ENCODE results near the gene IGF2.
"Not testable (repeated sequence)": the region's sequence is repeated elsewhere in the genome, so short reads cannot be mapped to it uniquely, and the experiment has no call there.

Gene IGF2

DNA sequence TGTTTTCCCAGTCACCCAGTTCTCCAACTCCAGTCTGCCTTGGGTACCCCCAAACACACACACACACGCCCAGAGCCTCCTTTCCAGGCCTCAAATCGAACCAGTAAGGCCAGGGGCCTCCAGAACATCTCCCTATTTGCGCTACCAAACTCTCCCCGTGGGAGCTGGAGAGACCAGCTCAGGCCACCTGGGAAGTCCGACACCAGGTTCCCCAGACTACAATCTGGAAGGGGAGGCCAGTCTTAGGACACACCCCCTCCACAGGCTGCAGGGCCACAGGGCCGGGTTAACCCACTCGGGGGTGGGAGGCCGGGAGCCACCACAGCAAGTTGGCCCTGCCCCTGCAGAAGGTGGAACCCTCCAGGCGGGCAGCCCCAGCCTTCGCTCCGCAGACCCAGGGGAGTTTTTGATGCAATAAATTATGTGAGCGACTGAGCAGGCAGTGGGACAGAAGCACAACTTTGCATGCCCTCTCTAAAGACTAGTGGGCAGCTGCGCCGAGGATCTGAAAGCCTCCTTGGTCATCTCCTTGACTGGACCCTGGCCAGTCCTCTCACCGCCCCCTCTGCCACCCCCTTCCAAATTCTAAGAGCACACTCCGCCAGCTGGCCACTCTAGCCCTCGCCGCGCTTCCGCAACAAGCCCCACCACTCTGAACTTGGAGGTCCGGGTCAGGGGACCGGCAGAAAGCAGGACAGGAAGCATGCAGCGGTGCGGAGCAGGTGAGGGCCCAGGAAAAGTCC, 2.8 kb downstream of the IGF2 start:
- no peak for DNase-seq (ENCODE audit: low read depth)

DNA sequence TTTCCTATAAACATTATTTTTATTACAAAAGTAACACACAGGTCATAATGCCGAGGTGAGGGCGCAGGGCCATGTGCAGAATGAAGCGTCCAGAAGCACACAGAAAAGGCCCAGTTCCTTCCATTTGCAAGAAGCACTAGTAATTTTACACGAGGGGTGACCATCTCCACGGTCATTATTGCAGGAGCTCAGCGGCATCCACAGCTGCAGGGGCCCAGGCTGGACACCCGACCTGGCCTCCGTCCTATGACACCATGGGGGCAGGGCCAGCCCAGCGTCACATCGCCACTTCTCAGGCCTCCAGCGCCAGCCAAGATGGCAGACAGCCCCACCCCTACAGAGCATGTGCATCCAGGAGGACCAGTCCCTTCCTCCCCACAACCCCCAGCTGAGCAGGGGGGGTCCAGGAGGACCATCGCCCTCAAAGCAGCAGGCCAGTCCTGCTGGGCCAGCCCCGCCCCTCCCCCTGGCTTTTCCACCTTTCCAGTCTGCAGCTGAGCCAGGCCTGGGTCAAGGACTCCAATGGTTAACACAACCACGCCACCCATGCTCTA, 3.5 kb downstream of the IGF2 start:
- DNase-seq (ENCODE audit: low read depth): no peak

GRCh38 chr11:2135018-2135569, 4.1 kb downstream of the IGF2 start:
- no peak for DNase-seq (ENCODE audit: low read depth)

DNA sequence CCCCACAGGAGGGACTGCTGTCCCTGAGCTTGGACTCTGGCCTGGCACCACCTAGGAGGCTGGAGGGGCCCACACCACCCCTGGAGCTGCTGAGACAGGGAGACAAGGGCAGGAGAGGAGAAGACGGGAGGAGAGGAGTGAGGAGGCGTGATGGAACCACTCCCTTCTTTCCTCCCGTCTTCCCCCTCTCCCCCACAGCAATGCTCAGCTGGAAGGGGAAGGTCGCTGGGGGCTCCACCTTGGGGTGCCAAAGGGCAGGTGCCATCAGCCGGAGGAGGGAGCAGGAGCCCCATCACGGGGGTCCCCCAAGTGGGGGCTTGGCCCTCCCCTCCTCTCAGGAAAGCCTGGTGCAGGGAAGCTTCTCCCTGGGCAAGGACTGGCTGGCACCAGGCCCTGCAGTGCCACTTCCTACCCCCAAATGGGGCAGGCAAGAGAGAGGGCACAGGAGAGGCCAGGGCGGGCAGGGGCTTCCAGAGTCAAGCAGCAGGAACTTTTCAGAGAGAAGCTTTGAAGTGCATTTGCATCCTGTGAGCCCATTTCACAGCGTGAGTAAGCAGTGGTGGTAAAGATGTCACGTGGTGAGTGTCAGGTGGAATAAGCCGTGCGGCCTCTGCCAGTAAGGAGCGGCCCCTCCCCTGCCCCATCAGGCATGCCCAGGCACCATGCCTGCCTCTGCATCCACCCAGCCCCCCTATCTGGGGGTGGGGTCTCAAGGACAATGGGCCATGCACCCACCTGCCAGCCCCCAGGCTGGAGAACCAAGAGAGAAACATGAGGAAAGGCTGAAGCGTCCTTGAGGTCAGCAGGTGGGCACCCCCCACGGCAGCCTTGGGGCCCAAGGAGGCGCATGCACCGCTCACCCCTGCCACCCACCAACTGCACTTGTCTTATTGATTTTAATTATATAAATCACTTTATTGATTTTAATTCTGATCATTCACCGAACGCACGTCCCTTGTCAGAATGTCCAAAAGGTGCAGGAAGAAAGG, 4.9 kb downstream of the IGF2 start:
- no peak for DNase-seq (ENCODE audit: low read depth)

DNA sequence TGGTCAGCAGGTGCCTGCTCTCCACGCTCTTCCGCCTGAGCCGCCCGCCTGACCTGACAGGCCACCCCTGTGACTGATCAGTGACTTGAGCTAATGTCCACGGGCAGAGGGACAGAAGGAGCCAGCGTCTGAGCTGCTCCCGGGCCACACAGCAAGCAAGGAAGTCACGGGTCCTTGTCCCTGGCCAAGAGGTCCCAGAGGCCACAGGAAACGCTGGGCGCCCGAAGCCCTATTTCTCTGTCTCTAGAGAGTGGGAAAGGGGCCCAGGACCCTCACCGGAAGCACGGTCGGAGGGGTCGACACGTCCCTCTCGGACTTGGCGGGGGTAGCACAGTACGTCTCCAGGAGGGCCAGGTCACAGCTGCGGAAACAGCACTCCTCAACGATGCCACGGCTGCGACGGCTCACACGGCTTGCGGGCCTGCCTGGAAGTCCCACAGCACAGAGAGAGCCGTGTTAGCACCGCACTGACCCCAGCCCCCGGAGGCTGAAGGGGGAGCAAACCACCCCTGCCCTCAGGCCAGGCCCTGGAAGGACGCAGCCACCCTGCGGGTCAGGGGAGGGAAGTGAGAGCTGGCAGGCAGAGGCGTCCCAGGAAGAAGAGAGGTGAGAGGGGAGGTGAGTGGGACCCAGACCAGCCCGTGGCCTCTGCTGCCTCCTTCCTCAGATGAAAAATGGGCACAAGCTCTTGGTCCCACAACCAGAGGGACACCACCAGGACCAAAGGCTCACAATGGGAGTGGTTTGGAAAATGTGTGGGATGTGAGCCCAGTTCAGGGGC, 5.8 kb downstream of the IGF2 start:
- no peak for DNase-seq (ENCODE audit: low read depth)

DNA sequence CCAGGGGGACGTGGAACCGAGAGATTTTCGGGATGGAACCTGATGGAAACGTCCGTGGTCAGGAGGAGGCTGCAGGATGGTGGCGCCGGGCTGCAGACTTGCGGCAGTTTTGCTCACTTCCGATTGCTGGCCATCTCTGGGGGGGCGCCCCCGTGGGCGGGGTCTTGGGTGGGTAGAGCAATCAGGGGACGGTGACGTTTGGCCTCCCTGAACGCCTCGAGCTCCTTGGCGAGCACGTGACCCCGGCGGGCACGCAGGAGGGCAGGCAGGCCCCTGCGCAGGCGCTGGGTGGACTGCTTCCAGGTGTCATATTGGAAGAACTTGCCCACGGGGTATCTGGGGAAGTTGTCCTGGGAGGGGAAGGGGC, 6.3 kb downstream of the IGF2 start:
- no peak for DNase-seq (ENCODE audit: low read depth)

- DNase-seq (ENCODE audit: low read depth): no peak
These were observed 6.9 kb downstream of the IGF2 start for GRCh38 chr11:2132246-2132645.

DNA sequence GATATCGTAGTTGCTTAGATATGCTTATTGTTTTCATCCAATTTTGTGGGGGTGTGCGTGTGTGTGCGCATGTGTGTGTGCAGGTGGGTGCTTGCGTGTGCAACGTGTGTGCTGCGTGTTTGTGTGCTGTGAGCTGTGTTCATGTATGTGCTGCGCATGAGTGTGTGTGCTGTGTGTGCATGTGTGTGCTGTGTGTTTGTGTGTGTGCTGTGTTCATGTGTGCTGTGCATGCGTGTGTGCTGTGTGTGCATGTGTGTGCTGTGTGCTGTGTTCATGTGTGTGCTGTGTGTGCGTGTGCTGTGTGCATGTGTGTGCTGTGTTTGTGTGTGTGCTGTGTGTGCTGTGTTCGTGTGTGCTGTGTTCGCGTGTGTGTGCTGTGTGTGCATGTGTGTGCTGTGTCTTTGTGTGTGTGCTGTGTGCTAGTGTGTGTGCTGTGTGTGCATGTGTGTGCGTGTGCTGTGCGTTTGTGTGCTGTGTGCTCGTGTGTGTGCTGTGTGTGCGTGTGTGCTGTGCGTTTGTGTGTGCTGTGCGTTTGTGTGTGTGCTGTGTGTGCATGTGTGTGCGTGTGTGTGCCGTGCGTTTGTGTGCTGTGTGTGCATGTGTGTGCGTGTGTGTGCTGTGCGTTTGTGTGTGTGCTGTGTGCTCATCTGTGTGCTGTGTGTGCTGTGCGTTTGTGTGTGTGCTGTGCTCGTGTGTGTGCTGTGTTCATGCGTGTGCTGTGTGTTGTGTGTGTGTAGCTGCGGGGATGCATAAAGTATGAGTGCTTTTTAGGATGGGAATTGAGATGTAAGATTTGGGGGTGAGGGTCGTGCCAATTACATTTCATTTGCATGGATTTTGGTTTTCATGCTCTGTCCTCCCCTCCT, 7.6 kb downstream of the IGF2 start:
- DNase-seq (ENCODE audit: low read depth): no peak

DNA sequence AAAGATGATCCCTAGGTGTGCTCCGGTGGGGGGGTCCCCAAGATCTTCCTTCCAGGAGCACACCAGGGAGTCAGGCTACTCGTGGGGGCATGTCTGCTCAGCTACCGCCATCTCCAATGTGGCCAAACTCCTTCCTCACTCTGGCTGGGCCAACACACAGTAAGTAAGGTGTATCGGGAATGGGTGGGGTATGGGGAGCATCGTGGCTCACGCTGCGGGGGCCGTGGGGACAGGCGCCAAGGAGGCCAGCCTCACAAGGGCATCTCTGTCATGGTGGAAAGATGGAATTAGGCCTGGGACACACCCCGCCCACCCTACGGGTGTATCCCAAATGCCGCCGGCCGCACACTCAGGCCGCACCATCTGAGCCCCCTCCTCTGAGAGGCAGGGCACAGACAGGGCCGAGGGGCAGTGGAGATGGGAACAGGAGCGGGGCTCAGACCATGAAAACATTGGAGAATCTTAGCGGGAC, 8.3 kb downstream of the IGF2 start:
- DNase-seq (ENCODE audit: low read depth): no peak

- no peak for DNase-seq (ENCODE audit: low read depth)
These were observed 9.4 kb downstream of the IGF2 start for GRCh38 chr11:2129699-2130366.

- DNase-seq (ENCODE audit: low read depth): no peak
These were observed 9.9 kb downstream of the IGF2 start for GRCh38 chr11:2129308-2129698.

DNA sequence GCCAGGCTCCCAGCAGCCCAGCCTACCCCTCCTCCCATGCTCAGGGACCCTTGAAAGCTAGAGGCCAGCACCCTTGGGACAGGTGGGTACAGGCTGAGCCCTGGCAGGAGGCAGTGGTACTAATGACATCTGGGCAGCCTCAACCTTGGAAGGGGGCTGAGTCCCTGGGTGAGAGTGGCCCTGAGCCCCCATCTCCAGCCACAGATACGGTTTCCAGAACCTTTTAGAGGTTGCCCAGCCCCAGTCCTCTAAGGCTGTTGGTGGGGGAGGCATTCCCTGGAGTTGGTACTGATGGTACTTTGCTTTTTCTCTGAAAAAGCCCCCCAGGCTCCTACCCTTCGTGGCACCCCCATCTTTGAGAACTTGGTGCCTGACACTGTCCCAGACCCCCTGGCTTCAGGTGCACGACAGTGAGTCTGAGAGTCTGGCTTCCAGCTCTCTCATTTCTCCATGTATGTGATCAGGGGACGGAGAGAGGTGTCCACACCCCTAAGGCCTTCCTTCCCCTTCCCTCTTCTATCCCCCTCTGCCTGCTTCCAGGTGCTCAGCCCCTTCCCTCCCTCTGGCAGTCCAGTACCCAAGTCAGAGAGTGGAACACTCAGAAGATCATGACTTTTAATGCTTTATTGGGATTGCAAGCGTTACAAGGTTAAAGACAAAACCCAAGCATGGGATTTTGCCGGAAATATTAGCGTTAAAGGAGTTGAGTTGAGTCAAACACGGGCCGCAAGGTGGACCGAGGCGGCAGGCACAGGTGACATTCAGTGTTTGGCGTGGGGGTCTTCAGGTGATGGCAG, 10.5 kb downstream of the IGF2 start:
- DNase-seq (ENCODE audit: low read depth): no peak

GRCh38 chr11:2128130-2128510, 11.1 kb downstream of the IGF2 start:
- DNase-seq (ENCODE audit: low read depth): no peak

GRCh38 chr11:2127482-2128129, 11.6 kb downstream of the IGF2 start:
- no peak for DNase-seq (ENCODE audit: low read depth)

DNA sequence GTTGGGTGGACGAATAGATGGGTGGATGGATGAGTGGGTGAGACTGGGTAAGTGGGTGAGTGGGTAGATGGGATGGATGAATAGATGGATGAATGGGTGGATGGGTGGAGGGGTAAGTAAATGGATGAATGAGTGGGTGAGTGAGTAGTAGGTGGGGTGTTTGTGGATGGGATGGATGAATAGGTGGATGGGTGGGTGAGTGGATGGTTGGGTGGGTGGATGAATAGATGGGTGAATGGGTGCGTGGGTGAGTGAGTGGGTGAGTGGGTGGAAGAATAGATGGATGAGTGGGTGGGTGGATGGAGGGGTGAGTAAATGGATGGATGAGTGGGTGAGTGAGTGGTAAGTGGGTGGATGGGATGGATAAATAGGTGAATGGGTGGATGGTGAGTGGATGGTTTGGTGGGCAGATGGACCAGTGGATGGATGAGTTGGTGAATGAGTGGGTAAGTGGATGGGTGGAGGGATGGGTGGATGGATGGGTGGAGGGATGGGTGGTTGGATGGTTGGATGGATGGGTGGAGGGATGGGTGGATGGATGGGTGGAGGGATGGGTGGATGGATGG, 12.6 kb downstream of the IGF2 start:
- DNase-seq (ENCODE audit: low read depth): no peak

- not testable (repeated sequence) for DNase-seq (ENCODE audit: low read depth)
These were observed 14.3 kb downstream of the IGF2 start for GRCh38 chr11:2124736-2125484.

DNA sequence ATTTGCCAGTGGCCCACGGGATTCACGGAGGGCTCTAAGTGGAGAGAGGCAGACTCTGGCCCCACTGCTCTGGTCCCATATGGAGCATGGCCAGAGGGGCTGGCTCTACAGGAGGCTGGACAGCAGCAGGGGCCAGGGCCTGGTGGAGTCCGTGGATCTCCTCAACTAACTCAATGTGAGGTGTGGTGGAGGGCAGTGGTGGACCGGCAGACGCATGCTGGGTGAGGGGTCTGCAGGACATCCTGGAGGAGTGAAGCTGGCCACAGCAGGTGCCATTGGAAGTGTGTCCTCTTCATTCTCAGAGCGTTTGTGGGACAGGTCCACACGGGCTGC, 15.6 kb downstream of the IGF2 start:
- DNase-seq (ENCODE audit: low read depth): no peak
